Measurements from ENCODE around the gene TNKS1BP1. TPM values are rescaled to one million over a fixed set of nuclear protein-coding genes. Genes with fewer than 3 reads are reported as not detected.

The TNKS1BP1 gene
- total RNA-seq, 1 experiment from 2014 or later, result 218 TPM

- Histone ChIP-seq H3K27ac (no peak overlapping the region), H4K20me1 (ENCODE audit: insufficient read depth) (no peaks in the 10 kb centered on the region)
- no TSS peak for BruUV-seq (replicated peaks)
These were observed 24.0 kb upstream of the TNKS1BP1 start for GRCh38 chr11:57348636-57349313.

GRCh38 chr11:57348052-57348451, 23.3 kb upstream of the TNKS1BP1 start:
- TF ChIP-seq CTCF (conservative IDR thresholded peaks at IDR 0.05), result no peak
- TF ChIP-seq EZH2 (IDR thresholded peaks at IDR 0.05; ENCODE audit: low read depth), result no peak
- no peak overlapping the region for H3K4me3 ChIP-seq
- no peaks in the 10 kb centered on the region for H3K79me2 ChIP-seq (ENCODE audit: low read depth)
- no peak overlapping the region for H3K27ac ChIP-seq
- peaks cover 13% of the 10 kb centered on the region for H3K27me3 ChIP-seq (ENCODE audit: insufficient read depth, low read depth)
- intact Hi-C loops (cut with micrococcal nuclease; ENCODE audit: unreplicated experiment), result loop anchor here (5.0 kb wide), 2 partner anchors 134 to 1324 kb away; no protein-coding TSS in a partner anchor
- CTCF ChIA-PET, result no interaction called here
- BruUV-seq (replicated peaks), result no TSS peak
- H3K9me3 ChIP-seq (ENCODE audit: insufficient read depth, low read depth), result peaks cover 10% of the 10 kb centered on the region
- POLR2A ChIA-PET (ENCODE audit: unreplicated experiment), result no interaction called here
- H4K20me1 ChIP-seq (ENCODE audit: insufficient read depth), result no peaks in the 10 kb centered on the region
- H3F3A ChIP-seq (ENCODE audit: insufficient read depth, low read depth), result no peaks in the 10 kb centered on the region; the same call in 1 of the 2 replicates
- H3K4me2 ChIP-seq, result no peak overlapping the region
- 0 out of 2 replicates have a peak, but pooled peaks cover 4% of the 10 kb centered on the region for H3K36me3 ChIP-seq (ENCODE audit: low read depth)
- DNase-seq, result no peak
- no peaks in the 10 kb centered on the region for H3K9me2 ChIP-seq (ENCODE audit: insufficient read depth)
- H2AFZ ChIP-seq, result no peak overlapping the region
- H3K4me1 ChIP-seq (replicated peaks; ENCODE audit: insufficient read depth), result no peaks in the 10 kb centered on the region

More at GRCh38 chr11:57348636-57349313, 24.0 kb upstream of the TNKS1BP1 start:
- H3K79me2 ChIP-seq (ENCODE audit: low read depth), result no peaks in the 10 kb centered on the region
- intact Hi-C loops (cut with micrococcal nuclease; ENCODE audit: unreplicated experiment), result loop anchor here (1.0 to 5.0 kb wide), 3 partner anchors 134 to 1324 kb away; no protein-coding TSS in a partner anchor
- no peaks in the 10 kb centered on the region for H3K9me2 ChIP-seq (ENCODE audit: insufficient read depth)
- H3K4me3 ChIP-seq, result no peak overlapping the region
- no peak overlapping the region for H3K4me2 ChIP-seq
- no peaks in the 10 kb centered on the region for H3K4me1 ChIP-seq (replicated peaks; ENCODE audit: insufficient read depth)
- ChIA-PET CTCF (interaction anchor here (0.5 kb wide), 1 partner anchor 12 kb away, joined by 3 read pairs; no protein-coding TSS in a partner anchor), POLR2A (ENCODE audit: unreplicated experiment) (no interaction called here)
- peaks cover 14% of the 10 kb centered on the region for H3K27me3 ChIP-seq (ENCODE audit: insufficient read depth, low read depth)
- H3K36me3 ChIP-seq (ENCODE audit: low read depth), result 0 out of 2 replicates have a peak, but pooled peaks cover 4% of the 10 kb centered on the region
- H2AFZ ChIP-seq, result no peak overlapping the region
- peaks cover 10% of the 10 kb centered on the region for H3K9me3 ChIP-seq (ENCODE audit: insufficient read depth, low read depth)
- H3F3A ChIP-seq (ENCODE audit: insufficient read depth, low read depth), result no peaks in the 10 kb centered on the region; the same call in 1 of the 2 replicates
- TF ChIP-seq CTCF (conservative IDR thresholded peaks at IDR 0.05) (no peak), EZH2 (IDR thresholded peaks at IDR 0.05; ENCODE audit: low read depth) (no peak)
- no peak for DNase-seq

- no peak overlapping the region for H3K27ac ChIP-seq
- no peaks in the 10 kb centered on the region for H3K79me2 ChIP-seq (ENCODE audit: low read depth)
- no peak overlapping the region for H3K4me2 ChIP-seq
- ChIA-PET POLR2A (ENCODE audit: unreplicated experiment) (no interaction called here), CTCF (no interaction called here)
- peaks cover 9% of the 10 kb centered on the region; the same call in 1 of the 2 replicates for H3K27me3 ChIP-seq (ENCODE audit: insufficient read depth, low read depth)
- BruUV-seq (replicated peaks), result no TSS peak
- no peaks in the 10 kb centered on the region for H4K20me1 ChIP-seq (ENCODE audit: insufficient read depth)
- H3K9me2 ChIP-seq (ENCODE audit: insufficient read depth), result no peaks in the 10 kb centered on the region
- no peak for DNase-seq
- H3K4me3 ChIP-seq, result no peak overlapping the region
- no peaks in the 10 kb centered on the region for H3K4me1 ChIP-seq (replicated peaks; ENCODE audit: insufficient read depth)
- 0 out of 2 replicates have a peak, but pooled peaks cover 4% of the 10 kb centered on the region for H3K36me3 ChIP-seq (ENCODE audit: low read depth)
- H3F3A ChIP-seq (ENCODE audit: insufficient read depth, low read depth), result no peaks in the 10 kb centered on the region; the same call in 1 of the 2 replicates
- intact Hi-C loops (cut with micrococcal nuclease; ENCODE audit: unreplicated experiment), result loop anchor here (5.0 kb wide), 2 partner anchors 135 to 1325 kb away; no protein-coding TSS in a partner anchor
- TF ChIP-seq CTCF (conservative IDR thresholded peaks at IDR 0.05) (no peak), EZH2 (IDR thresholded peaks at IDR 0.05; ENCODE audit: low read depth) (no peak)
- H3K9me3 ChIP-seq (ENCODE audit: insufficient read depth, low read depth), result peaks cover 10% of the 10 kb centered on the region
- H2AFZ ChIP-seq, result no peak overlapping the region
These were observed 22.6 kb upstream of the TNKS1BP1 start for GRCh38 chr11:57347336-57347735.

Measured in PC-9 (cell line).